Colon (tissue), 2 donors: Measurements from ENCODE around the gene CDH20.

Source experiments
- FAIRE-seq: peaks from 2 replicates; lab custom pipeline; 2012; peaks lifted over from hg19 to GRCh38; lab: Jason Lieb, UNC
- donor health status: control.
- donor health status: control.

Gene CDH20

GRCh38 chr18:61575419-61575818, 242.2 kb downstream of the CDH20 start:
- FAIRE-seq: no peak

- FAIRE-seq: no peak
Observed at GRCh38 chr18:61578846-61579245, 245.6 kb downstream of the CDH20 start.

DNA sequence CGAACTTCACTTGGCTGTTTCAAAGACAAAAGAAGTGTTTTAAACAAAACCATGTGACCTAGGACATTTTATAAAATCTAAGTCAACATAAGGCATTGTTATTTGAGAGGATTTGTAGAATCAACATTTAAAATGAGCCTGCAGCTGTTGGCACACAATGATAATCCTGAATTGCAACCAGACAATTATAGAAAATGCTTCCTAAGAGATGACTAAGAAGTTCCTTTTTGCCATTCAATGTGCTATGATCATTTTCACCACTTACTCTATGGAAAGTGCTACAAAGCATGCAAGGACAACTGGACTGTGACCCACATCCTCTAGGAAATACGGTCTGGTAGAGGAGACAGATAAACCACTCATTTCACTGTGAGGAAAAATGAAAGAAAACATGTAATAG, 246.4 kb downstream of the CDH20 start:
- no peak for FAIRE-seq

- FAIRE-seq: no peak
Observed at GRCh38 chr18:61580046-61580445, 246.8 kb downstream of the CDH20 start.

- no peak for FAIRE-seq
Observed at GRCh38 chr18:61581578-61582201, 248.5 kb downstream of the CDH20 start.

GRCh38 chr18:61582202-61582710, 249.0 kb downstream of the CDH20 start:
- FAIRE-seq: no peak

DNA sequence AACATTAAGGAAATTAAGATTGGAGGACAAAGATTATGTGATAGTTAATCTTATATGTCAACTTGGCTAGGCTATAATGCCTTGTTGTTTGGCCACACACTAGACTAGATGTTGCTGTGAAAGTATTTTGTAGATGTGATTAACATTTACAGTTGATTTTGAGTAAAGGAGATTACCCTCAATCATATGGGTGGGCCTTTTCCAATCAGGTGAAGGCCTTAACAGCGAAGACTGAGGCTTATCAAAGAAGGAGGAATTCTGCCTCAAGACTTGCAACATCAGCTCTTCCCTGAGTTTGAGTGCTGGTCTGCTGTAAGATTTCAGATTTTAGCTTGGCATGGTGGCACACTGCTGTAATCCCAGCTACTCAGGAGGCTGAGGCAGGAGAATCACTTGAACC, 250.3 kb downstream of the CDH20 start:
- no peak for FAIRE-seq

GRCh38 chr18:61587865-61588264, 254.6 kb downstream of the CDH20 start:
- no peak for FAIRE-seq

GRCh38 chr18:61589053-61589723, 256.0 kb downstream of the CDH20 start:
- FAIRE-seq: no peak

DNA sequence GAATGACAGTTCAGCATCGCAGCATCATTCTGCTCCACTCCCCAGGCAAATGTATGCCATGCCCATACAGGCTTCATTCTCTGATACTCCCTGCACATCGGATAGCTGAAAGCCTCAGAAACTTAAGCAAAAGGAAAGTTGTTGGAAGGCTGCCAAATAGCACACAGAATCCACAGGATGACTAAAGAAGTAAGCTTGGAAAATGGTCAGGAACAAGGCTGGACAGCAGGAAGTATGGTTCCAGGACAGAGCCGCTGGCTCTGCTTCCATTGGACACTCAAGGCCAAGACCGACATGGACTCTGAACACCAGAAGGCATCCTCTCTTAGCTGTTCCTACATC, 256.5 kb downstream of the CDH20 start:
- no peak for FAIRE-seq

- no peak for FAIRE-seq
Observed at GRCh38 chr18:61591253-61591652, 258.0 kb downstream of the CDH20 start.

DNA sequence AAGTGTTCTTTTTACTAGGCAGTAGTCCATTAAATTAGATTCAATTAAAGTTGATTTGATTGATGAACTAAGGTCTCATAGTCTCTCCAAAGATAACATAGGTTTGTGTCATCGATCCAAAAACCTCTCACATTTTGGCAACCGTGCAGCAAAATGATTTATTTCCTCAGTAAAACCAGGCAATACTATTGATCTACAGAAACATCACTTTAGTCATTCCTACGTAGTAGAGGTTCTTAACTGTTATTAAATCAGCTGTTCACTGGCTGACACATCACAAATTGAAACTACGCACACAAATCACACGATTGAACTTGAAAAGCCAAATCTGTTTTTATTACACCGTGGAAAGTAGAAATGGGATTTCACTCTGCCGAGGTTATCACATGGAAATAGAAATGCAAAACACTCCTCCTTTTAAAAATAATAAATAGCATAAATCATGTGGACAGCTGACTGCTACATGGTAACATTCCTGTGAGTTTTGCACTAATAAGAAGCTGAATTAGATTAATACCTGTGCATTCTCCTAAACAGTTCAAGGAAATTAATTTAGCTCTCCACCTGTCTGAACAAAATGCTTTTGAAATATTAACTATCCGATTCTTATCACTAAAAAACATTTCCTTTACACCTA, 262.5 kb downstream of the CDH20 start:
- FAIRE-seq: no peak

- no peak for FAIRE-seq
Observed at GRCh38 chr18:61596296-61596695, 263.1 kb downstream of the CDH20 start.

GRCh38 chr18:61597316-61597715, 264.1 kb downstream of the CDH20 start:
- FAIRE-seq: no peak

DNA sequence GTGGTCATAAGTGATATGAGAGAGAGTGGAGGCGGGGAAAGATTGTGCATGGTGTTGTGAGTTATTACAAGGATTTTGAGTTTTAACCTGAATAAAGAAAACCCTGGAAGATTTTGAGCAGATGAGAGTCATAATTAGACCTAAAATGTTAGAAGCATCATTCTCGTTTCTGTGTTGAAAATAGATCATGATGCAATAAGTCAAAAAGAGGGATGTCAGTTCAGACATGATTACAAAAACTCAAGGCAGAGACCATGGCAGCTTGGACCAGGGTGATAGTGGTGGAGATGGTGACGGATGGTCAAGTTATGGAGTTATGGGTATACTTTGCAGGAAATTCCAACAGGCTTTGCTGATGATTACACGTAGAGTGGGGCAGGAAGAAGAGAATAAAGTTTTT, 267.2 kb downstream of the CDH20 start:
- no peak for FAIRE-seq

GRCh38 chr18:61602836-61603235, 269.6 kb downstream of the CDH20 start:
- FAIRE-seq: no peak
